HG03457 (cell line): ENCODE measurements around the gene MRPL34.

Experiments
- ATAC-seq: cut with Tn5 transposase; IDR thresholded peaks from one replicate; pipeline ENCODE4 v1.9.1; 2021; ENCODE audit warnings: moderate number of reproducible peaks; ENCODE audit not compliant: unreplicated experiment

MRPL34 gene

GRCh38 chr19:17309198-17309964 lies 3.7 kb downstream of the MRPL34 start, which contains the start of gene DDA1:
Gene DDA1 (plus strand): TSS chr19:17309563. CDS start chr19:17309655, 92 bp downstream.
- ATAC-seq: peak; percentile 27

GRCh38 chr19:17309965-17310461 lies 4.3 kb downstream of the MRPL34 start:
- ATAC-seq: no peak

- ATAC-seq: no peak
Observed at GRCh38 chr19:17311455-17312188, 6.0 kb downstream of the MRPL34 start.

GRCh38 chr19:17312189-17313113 lies 6.8 kb downstream of the MRPL34 start:
- ATAC-seq: no peak

- no peak for ATAC-seq
Observed at GRCh38 chr19:17314007-17314593, 8.4 kb downstream of the MRPL34 start.

GRCh38 chr19:17318966-17319365 lies 13.3 kb downstream of the MRPL34 start:
- ATAC-seq: no peak

- ATAC-seq: no peak
Observed at GRCh38 chr19:17319473-17320238, 14.0 kb downstream of the MRPL34 start.

GRCh38 chr19:17320435-17320834 lies 14.8 kb downstream of the MRPL34 start:
- no peak for ATAC-seq

GRCh38 chr19:17321655-17322489 lies 16.2 kb downstream of the MRPL34 start:
- ATAC-seq: no peak

GRCh38 chr19:17322854-17323253 lies 17.2 kb downstream of the MRPL34 start:
- no peak for ATAC-seq

GRCh38 chr19:17323300-17323963 lies 17.8 kb downstream of the MRPL34 start:
- ATAC-seq: no peak

GRCh38 chr19:17323964-17324332 lies 18.3 kb downstream of the MRPL34 start:
- no peak for ATAC-seq

- no peak for ATAC-seq
Observed at GRCh38 chr19:17324357-17325114, 18.9 kb downstream of the MRPL34 start.

- ATAC-seq: no peak
Observed at GRCh38 chr19:17325133-17325532, 19.5 kb downstream of the MRPL34 start.

GRCh38 chr19:17325881-17326594 lies 20.4 kb downstream of the MRPL34 start:
- ATAC-seq: no peak

GRCh38 chr19:17326595-17326966 lies 20.9 kb downstream of the MRPL34 start:
- no peak for ATAC-seq

- ATAC-seq: no peak
Observed at GRCh38 chr19:17327068-17327653, 21.5 kb downstream of the MRPL34 start.
